GF-D8 (cell line): ENCODE data around the gene PHKA2.
A peak's percentile ranks its signal among the peaks of the same experiment; 100 is the strongest.
"Not testable (repeated sequence)": the region's sequence is repeated elsewhere in the genome, so short reads cannot be mapped to it uniquely, and the experiment has no call there.

Experiments used
- DNase-seq: peaks from one replicate; lab custom pipeline; 2025; lab: John Stamatoyannopoulos, UW

Gene PHKA2, protein sequence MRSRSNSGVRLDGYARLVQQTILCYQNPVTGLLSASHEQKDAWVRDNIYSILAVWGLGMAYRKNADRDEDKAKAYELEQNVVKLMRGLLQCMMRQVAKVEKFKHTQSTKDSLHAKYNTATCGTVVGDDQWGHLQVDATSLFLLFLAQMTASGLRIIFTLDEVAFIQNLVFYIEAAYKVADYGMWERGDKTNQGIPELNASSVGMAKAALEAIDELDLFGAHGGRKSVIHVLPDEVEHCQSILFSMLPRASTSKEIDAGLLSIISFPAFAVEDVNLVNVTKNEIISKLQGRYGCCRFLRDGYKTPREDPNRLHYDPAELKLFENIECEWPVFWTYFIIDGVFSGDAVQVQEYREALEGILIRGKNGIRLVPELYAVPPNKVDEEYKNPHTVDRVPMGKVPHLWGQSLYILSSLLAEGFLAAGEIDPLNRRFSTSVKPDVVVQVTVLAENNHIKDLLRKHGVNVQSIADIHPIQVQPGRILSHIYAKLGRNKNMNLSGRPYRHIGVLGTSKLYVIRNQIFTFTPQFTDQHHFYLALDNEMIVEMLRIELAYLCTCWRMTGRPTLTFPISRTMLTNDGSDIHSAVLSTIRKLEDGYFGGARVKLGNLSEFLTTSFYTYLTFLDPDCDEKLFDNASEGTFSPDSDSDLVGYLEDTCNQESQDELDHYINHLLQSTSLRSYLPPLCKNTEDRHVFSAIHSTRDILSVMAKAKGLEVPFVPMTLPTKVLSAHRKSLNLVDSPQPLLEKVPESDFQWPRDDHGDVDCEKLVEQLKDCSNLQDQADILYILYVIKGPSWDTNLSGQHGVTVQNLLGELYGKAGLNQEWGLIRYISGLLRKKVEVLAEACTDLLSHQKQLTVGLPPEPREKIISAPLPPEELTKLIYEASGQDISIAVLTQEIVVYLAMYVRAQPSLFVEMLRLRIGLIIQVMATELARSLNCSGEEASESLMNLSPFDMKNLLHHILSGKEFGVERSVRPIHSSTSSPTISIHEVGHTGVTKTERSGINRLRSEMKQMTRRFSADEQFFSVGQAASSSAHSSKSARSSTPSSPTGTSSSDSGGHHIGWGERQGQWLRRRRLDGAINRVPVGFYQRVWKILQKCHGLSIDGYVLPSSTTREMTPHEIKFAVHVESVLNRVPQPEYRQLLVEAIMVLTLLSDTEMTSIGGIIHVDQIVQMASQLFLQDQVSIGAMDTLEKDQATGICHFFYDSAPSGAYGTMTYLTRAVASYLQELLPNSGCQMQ

DNA sequence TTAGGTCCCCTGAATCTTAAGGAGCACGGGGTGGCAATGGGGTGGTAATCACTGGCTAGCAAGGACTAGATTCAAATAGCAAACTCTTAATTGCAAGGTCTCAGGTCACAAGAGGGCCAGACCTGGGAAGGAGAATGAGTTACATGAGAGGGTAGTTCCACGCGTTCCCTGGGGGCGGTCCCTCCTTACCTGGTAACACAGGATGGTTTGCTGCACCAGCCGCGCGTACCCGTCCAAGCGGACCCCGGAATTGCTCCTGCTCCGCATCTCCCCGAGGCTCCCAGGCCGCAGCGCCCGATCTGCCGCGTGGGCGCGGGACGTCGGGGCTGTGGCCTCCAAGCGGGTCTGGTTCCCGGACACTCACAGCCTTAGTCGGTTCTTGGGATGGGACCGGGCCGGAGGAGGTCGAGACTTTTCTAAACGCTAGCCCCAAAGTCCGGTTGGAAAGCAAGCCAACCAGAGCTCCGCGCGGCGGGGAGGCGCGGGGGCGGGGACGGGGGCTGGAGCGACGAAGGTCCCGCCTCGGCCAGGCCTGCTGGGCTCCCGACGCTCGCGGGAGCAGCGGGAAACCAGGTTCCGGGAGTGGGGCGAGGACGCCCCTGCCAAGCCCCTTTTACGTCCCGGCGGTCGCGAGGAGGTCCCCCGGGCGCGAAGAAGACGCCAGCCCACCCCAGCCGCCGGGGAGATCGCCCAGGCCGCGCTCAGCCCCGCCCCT, at the start of gene PHKA2:
Gene PHKA2 (minus strand): TSS at position 449 of the 715 bp plus-strand sequence. CDS start 182 bp downstream, at position 267.
- no peak for DNase-seq

DNA sequence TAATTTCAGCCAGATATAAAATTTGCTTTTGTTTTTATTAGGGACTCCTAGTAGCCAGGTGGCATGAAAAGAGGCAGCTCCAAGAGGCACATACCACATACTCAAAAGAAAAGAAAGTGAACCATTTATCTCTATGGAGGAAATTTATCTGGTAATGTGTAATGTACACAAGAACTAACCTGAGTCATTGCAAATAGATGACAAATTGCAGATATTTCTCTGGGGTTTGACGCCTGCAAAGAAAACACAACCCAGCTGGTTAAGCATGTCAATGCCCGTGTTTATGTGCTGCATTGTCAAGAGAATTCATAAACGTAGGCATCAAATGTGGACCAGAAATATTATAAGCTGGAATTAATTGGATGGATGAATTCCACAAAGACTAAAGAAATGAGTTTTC, 46.9 kb upstream of the PHKA2 start:
- no peak for DNase-seq

DNA sequence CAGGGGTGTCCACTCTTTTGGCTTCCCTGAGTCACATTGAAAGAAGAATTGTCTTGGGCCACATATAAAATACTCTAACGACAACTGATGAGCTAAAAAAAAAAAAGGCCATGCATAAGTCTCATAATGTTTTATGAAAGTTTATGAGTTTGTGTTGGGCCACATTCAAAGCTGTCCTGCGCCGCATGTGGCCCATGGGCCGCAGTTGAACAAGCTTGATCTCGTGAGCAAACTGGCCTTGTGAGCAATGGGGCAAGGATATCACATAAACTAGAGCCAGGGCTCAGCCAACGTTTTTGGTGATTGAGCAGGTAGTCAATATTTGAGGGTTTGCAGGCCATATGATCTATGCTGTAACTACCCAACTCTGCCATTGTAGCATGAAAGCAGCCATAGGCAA, 44.6 kb upstream of the PHKA2 start:
- no peak for DNase-seq

DNA sequence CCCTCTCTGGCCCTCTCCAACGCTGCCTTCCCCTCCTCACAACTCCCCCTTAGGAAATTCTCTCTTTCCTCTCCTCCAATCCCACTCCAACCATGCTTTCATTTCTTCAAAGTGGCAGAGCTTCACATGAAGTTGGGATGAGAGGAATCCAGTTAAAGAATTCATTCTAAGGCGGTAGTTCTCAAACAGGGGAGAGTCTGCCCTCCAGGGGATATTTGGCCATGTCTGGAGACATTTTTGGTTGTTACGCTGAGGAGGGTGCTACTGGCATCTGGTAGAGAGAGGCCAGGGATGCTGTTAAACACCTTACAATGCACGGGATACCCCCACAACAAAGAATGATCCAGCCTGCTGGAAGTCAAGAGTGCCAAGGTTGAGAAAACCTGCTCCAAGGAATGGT, 40.5 kb upstream of the PHKA2 start:
- DNase-seq: no peak

DNA sequence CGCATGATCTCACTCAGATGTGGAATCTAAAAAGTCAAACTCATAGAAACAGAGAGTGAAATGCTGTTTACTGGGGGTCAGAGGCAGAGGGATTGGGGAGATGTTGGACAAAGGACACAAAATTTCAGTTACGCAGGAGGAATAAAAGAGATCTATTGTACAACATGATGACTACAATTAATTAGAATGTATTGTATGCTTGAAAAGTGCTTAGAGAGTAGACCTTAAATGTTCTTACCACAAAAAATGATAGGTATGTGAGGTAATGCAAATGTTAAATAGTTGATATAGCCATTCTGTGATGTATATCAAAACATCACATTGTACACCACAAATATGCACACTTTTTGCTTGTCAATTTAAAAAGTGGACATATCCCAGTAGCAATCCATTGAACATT, 36.1 kb upstream of the PHKA2 start:
- DNase-seq: no peak

- no peak for DNase-seq
Observed at GRCh38 chrX:19017271-19017670, 33.4 kb upstream of the PHKA2 start.

DNA sequence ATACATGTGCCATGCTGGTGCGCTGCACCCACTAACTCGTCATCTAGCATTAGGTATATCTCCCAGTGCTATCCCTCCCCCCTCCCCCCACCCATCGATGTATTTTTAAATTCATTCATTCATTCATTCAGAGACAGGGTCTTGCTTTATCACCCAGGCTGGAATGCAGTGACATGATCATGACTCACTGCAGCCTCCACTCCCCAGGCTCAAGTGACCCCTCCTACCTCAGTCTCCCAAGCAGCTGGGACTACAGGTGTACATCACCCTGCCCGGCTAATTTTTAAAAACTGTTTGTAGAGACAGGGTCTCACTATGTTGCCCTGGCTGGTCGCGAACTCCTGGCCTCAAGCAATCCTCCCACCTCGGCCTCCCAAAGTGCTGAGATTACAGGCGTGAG, 32.7 kb upstream of the PHKA2 start:
- DNase-seq: not testable (repeated sequence)

- no peak for DNase-seq
Observed at GRCh38 chrX:19007868-19008267, 24.0 kb upstream of the PHKA2 start.

DNA sequence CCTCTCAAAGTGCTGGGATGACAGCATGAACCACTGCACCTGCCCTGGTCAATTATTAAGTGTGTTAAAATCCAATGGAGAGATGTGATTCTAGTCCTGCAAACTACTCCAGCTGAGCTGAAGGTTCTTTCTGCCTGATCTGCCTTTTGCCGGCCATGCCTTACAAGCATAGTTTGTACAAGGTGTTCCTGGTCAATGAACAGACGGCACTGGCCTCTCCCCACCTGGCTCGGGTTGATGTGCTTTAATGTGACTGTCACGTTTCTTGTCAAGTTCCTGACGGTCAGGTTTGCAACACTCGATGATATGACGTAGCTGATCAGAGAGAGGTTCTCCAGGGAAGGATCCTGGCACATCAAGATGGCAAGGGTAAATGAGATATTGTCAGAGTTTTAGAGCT, 23.1 kb upstream of the PHKA2 start:
- DNase-seq: no peak

GRCh38 chrX:19005909-19006308, 22.0 kb upstream of the PHKA2 start:
- DNase-seq: no peak

DNA sequence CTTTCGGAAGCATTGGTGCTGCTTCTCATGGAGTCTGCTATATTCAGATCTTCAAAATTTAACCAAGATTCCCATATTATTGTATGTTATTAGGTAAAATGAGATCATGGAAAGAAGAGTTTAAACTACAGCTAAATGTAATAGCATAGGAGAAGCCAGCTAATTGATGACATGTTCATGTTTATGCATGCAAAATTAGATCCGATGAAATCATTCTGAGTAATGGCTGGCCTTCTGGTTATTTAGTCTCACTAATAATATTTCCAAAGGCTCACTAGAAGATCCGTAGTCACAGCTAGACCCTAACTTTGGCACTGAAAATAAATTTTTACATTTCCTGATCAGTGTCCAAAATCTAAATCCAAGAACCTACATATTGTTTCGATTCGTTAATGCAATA, 19.8 kb upstream of the PHKA2 start:
- DNase-seq: no peak

DNA sequence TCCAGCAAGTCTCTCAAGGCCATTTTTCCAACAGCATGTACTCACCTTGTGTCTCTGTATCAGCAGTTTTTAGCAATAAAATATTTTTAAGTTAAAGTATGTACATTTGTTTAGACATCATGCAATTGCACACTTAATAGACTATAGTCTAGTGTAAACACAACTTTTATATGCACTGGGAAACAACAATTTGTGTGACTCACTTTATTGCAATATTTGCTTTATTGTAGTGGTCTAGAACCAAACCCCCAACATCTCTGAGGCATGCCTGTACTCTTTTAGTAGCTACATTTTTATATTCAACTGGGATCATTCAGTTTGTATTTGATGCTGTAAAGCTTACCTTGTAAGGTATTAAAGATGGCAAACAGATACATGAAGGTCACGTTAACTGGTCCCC, 14.7 kb upstream of the PHKA2 start:
- DNase-seq: no peak

DNA sequence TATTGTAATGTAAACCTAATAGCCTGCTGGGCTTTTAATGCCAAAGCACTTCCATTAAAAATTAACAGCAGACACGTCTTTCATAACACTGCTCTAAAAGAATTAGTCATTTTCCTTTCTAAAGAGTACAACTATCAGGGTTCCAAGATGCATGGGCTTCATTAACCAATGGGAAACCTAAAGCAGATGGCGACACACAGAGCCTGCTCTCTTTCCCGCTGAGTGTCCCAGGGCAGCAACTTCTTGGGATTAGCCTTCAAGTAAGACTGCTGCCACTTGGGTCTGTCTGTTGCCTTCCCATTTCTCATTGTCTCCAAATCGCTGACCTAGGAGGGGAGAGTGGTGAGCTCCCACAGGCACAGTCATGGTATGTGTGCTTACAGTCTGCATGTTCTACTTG, 14.0 kb upstream of the PHKA2 start:
- DNase-seq: no peak

- DNase-seq: no peak
Observed at GRCh38 chrX:18996536-18996935, 12.6 kb upstream of the PHKA2 start.

GRCh38 chrX:18995221-18995620, 11.3 kb upstream of the PHKA2 start:
- DNase-seq: no peak

GRCh38 chrX:18994713-18995112, 10.8 kb upstream of the PHKA2 start:
- DNase-seq: no peak

DNA sequence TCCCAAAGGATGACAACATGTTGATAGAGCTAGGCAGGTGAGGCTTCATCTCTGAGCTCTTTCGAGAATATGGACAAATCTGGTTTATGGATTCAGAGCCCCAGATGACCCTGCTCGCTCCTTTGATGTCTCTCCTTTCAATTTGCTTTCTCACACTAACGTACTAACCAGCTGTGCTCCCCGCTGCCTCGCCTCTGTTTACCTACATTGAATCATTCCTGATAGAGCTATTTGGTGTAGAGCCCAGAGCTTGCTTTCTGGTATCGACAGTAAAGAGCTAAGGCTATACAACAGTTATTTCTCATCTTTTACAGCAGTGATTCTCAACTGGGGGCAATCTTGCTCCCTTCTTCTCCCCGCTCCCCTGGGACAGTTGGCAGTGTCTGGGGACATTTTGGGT, 8.9 kb upstream of the PHKA2 start:
- DNase-seq: no peak

GRCh38 chrX:18985186-18985435, 1.2 kb upstream of the PHKA2 start:
- DNase-seq: no peak

DNA sequence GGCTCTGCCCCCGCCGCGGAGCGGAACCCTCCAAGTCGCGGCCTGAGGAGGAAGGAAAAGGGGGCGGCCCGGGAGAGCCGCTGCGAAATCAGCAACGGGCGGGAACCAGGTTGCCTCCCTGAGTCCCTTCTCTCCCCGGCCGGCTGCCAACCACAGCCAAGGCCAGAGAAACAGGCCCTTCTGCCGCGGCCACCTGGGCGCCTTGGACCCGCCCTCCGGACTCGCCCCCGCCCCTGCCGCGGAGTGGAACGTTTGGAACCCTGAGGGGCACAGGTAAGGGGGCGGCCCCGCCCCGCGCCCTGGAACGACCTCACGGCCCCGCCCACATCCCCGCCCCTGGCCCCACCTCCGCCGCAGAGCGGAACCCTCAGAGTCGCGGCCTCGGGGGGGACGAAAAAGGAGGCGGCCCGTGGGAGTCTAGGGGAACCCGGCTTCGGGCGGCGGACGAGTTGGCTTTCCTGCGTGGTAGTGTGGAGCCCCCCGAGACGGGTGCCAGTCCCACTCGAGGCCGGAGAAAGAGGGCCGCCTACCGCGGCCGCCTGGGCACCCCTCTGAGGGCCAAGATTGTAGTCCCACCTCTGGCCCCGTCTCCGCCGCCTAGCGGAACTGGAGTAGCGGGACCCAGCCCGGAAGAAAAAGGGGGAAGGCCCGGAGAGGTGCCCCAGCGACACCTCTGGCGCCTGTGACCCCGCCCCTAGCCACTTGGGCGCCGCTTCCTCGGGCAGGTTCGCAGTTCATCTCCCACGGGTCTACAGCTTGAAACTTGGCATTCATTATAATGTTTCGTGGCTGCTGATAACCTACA, 669 bp upstream of the PHKA2 start:
- DNase-seq: peak; percentile 38

- no peak for DNase-seq
Observed at GRCh38 chrX:18981124-18981807, 2.6 kb downstream of the PHKA2 start.

GRCh38 chrX:18980262-18980661, 3.7 kb downstream of the PHKA2 start:
- DNase-seq: not testable (repeated sequence)
